GM12878 (cell line): ENCODE data around the gene ZDHHC9. TPM values are rescaled to one million over a fixed set of nuclear protein-coding genes. Genes with fewer than 3 reads are reported as not detected.

Source experiments
- ATAC-seq: fragments of 200-7000 bp; cut with Tn5 transposase; 3 replicates; pipeline ENCODE4 v1.9.1; 2020; ENCODE audit warnings: mild to moderate bottlenecking, moderate library complexity
- BruUV-seq: library from RNA; stranded (reverse); fragments of 400-500 nt; replicated peaks from 2 replicates; lab custom pipeline; 2021; lab: Mats Ljungman, UMichigan
- CTCF ChIA-PET: fragments of 300-600 bp; sonication (Branson Sonifier 250); formaldehyde crosslinking; extraction: SDS; loops from one replicate; lab custom pipeline; 2021; ENCODE audit warnings: inconsistent platforms; lab: Yijun Ruan, JAX
- POLR2A ChIA-PET: fragments of 350-600 bp; formaldehyde crosslinking; extraction: SDS; loops from one replicate; lab custom pipeline; 2021; ENCODE audit warnings: inconsistent platforms; lab: Charles Lee
- RAD21 ChIA-PET: fragments of 300-600 bp; sonication (Branson Sonifier 250); formaldehyde crosslinking; loops from one replicate; lab custom pipeline; 2023; ENCODE audit warnings: antibody characterized with exemption; ENCODE audit not compliant: unreplicated experiment; lab: Charles Lee
- SMC1A ChIA-PET: fragments of 300-600 bp; sonication (Branson Sonifier 250); formaldehyde crosslinking; loops from one replicate; lab custom pipeline; 2023; ENCODE audit not compliant: unreplicated experiment, uncharacterized antibody; lab: Charles Lee
- DNase-seq: peaks from one replicate; pipeline ENCODE4 v3.0.0-alpha.2; 2011; ENCODE audit warnings: low read depth, low spot score
- FAIRE-seq: peaks from 3 replicates; lab custom pipeline; 2011; peaks lifted over from hg19 to GRCh38; lab: Jason Lieb, UNC
- H2AFZ ChIP-seq: 2 replicates; pipeline ENCODE4 v1.6.0; 2011; ENCODE audit warnings: low read depth, low read length, control low read depth; ENCODE audit not compliant: control insufficient read depth
- H3K27ac ChIP-seq: 2 replicates; pipeline ENCODE4 v1.5.1; 2011; ENCODE audit warnings: control low read depth; ENCODE audit not compliant: control insufficient read depth, insufficient read depth
- H3K27me3 ChIP-seq, 2 experiments: replicated peaks in 1 of 2; 2 replicates each; pipeline versions ENCODE4 v1.6.0 to v1.6.1; 2011; ENCODE audit warnings: low read length in 1 of 2; ENCODE audit not compliant: control insufficient read depth in 2 of 2, insufficient read depth in 2 of 2
- H3K36me3 ChIP-seq, 2 experiments: 2 replicates each; pipeline ENCODE4 v1.5.1; 2011; ENCODE audit warnings: low read length in 1 of 2; ENCODE audit not compliant: control insufficient read depth in 2 of 2, insufficient read depth in 2 of 2
- H3K4me1 ChIP-seq: 2 replicates; pipeline ENCODE4 v1.6.1; 2011; ENCODE audit warnings: mild to moderate bottlenecking, low read length, moderate library complexity, mixed read lengths; ENCODE audit not compliant: control insufficient read depth, insufficient read depth
- H3K4me2 ChIP-seq: 2 replicates; pipeline ENCODE4 v1.6.0; 2011; ENCODE audit warnings: control low read depth; ENCODE audit not compliant: control insufficient read depth, insufficient read depth
- H3K4me3 ChIP-seq: fragments of 200-600 bp; sonication (generic); 2 replicates; pipeline ENCODE4 v1.5.1; 2016
- H3K79me2 ChIP-seq: 2 replicates; pipeline ENCODE4 v1.6.0; 2011; ENCODE audit warnings: low read length; ENCODE audit not compliant: control insufficient read depth, insufficient read depth
- H3K9ac ChIP-seq: 2 replicates; pipeline ENCODE4 v1.8.0; 2011; ENCODE audit warnings: low read length, control low read depth, mixed read lengths; ENCODE audit not compliant: control insufficient read depth, insufficient read depth
- H3K9me3 ChIP-seq: replicated peaks from 3 replicates; pipeline ENCODE4 v1.5.1; 2011; ENCODE audit warnings: mild to moderate bottlenecking, low read length; ENCODE audit not compliant: control insufficient read depth, insufficient read depth
- H4K20me1 ChIP-seq: 2 replicates; pipeline ENCODE4 v1.6.0; 2011; ENCODE audit not compliant: control insufficient read depth, insufficient read depth
- ASH2L ChIP-seq: fragments of 300-600, 200-600 bp; sonication (generic); IDR thresholded peaks from 2 replicates; pipeline ENCODE4 v1.6.1; 2017; ENCODE audit warnings: low read depth, mild to moderate bottlenecking, borderline replicate concordance
- BACH1 ChIP-seq: fragments of 450-650 bp; IDR thresholded peaks from 2 replicates; pipeline ENCODE4 v1.6.1; 2017; ENCODE audit warnings: mild to moderate bottlenecking, borderline replicate concordance
- CHD4 ChIP-seq: fragments of 200-600 bp; sonication (generic); IDR thresholded peaks from 2 replicates; pipeline ENCODE4 v1.6.1; 2016; ENCODE audit warnings: mild to moderate bottlenecking
- DPF2 ChIP-seq: fragments of 450-650 bp; IDR thresholded peaks from 2 replicates; pipeline ENCODE4 v1.6.1; 2017; ENCODE audit warnings: mild to moderate bottlenecking
- HDAC6 ChIP-seq: fragments of 200-600 bp; sonication (generic); IDR thresholded peaks from one replicate; pipeline ENCODE4 v1.8.0; 2017; ENCODE audit warnings: antibody characterized with exemption; ENCODE audit not compliant: unreplicated experiment
- KAT2A ChIP-seq: conservative IDR thresholded peaks from 2 replicates; pipeline ENCODE4 v1.6.1; 2011; ENCODE audit warnings: low read depth, low read length; ENCODE audit not compliant: control insufficient read depth
- KLF5 ChIP-seq: fragments of 450-650 bp; IDR thresholded peaks from 2 replicates; pipeline ENCODE4 v1.6.1; 2014; ENCODE audit warnings: mild to moderate bottlenecking; ENCODE audit not compliant: partially characterized antibody
- LARP7 ChIP-seq: fragments of 450-650 bp; IDR thresholded peaks from 2 replicates; pipeline ENCODE4 v1.6.1; 2017; ENCODE audit warnings: mild to moderate bottlenecking
- NFYB ChIP-seq: IDR thresholded peaks from 2 replicates; pipeline ENCODE4 v1.6.1; 2011; ENCODE audit warnings: low read depth, mild to moderate bottlenecking, low read length, improper control_type of control experiment, moderate library complexity; ENCODE audit not compliant: insufficient read depth
- NR2F1 ChIP-seq: fragments of 450-650 bp; conservative IDR thresholded peaks from 2 replicates; pipeline ENCODE4 v1.6.1; 2017; ENCODE audit warnings: mild to moderate bottlenecking
- RBBP5 ChIP-seq: fragments of 200-600 bp; sonication (generic); conservative IDR thresholded peaks from 2 replicates; pipeline ENCODE4 v1.6.1; 2016
- RUNX3 ChIP-seq: IDR thresholded peaks from 2 replicates; pipeline ENCODE4 v1.6.1; 2012; ENCODE audit warnings: low read length, inconsistent platforms
- SIN3A ChIP-seq: IDR thresholded peaks from 2 replicates; pipeline ENCODE4 v1.6.1; 2012; ENCODE audit warnings: low read depth, low read length, improper control_type of control experiment
- SMAD1 ChIP-seq: fragments of 450-650 bp; IDR thresholded peaks from 2 replicates; pipeline ENCODE4 v1.6.1; 2018; ENCODE audit warnings: mild to moderate bottlenecking, low read depth; ENCODE audit not compliant: partially characterized antibody
- SMC3 ChIP-seq: IDR thresholded peaks from 2 replicates; pipeline ENCODE4 v1.6.1; 2011; ENCODE audit warnings: low read length, improper control_type of control experiment, borderline replicate concordance
- STAT1 ChIP-seq: fragments of 450-650 bp; conservative IDR thresholded peaks from 2 replicates; pipeline ENCODE4 v1.6.1; 2014; ENCODE audit warnings: antibody characterized with exemption, mild to moderate bottlenecking
- YBX1 ChIP-seq: fragments of 450-650 bp; IDR thresholded peaks from 2 replicates; pipeline ENCODE4 v1.6.1; 2016; ENCODE audit warnings: antibody characterized with exemption
- YY1 ChIP-seq: IDR thresholded peaks from 2 replicates; pipeline ENCODE4 v1.6.1; 2011; ENCODE audit warnings: low read depth, mild to moderate bottlenecking, low read length
- WGBS: methylation state at CpG from one replicate; pipeline ENCODE4 v1.1.6; 2016; ENCODE audit warnings: low lambda C conversion rate; ENCODE audit not compliant: insufficient replicate concordance, insufficient coverage; ENCODE audit errors: missing lambda C conversion rate; 5-methylcytosine and 5-hydroxymethylcytosine counted together
- in situ Hi-C: fragments of 300-500 bp; cut with MboI; formaldehyde crosslinking; loops from 9 replicates; pipeline ENCODE4 v1.14.3; 2018; ENCODE audit warnings: mixed read lengths
- intact Hi-C: fragments of 100-400 bp; cut with micrococcal nuclease; formaldehyde crosslinking; loops from one replicate; pipeline ENCODE4 v1.14.2; 2022; ENCODE audit not compliant: unreplicated experiment
- polyA plus RNA-seq, 11 experiments: library from polyadenylated mRNA; depleted of rRNA in 4 of 11; unstranded in 6 of 11; stranded (reverse) in 5 of 11; fragments of >200 nt; fragmentation: Nextera tagmentation in 4 of 11; fragmentation: Illumina TruSeq in 1 of 11; extraction: Ambion mirVana in 4 of 11; extraction: Trizol in 1 of 11; gene quantifications; 1 replicate in 1 of 11; 2 replicates in 10 of 11; pipeline versions ENCODE4 v1.2.1 to v1.2.3, GENCODE V29; 2011 to 2016; ENCODE audit warnings: inconsistent platforms in 2 of 11, missing spikeins in 2 of 11, low read depth in 1 of 11
- total RNA-seq, 4 experiments: library from RNA; depleted of rRNA in 3 of 4; stranded (reverse); fragments of >200 nt in 3 of 4; fragmentation: Illumina TruSeq in 1 of 4; extraction: Trizol in 1 of 4; gene quantifications; 2 replicates each; pipeline versions ENCODE4 v1.2.1 to v1.2.3, GENCODE V29; 2013 to 2021
- TF ChIP-seq, protein P1 (sequence below): fragments of 150-350 bp; IDR thresholded peaks from 2 replicates; pipeline ENCODE4 v1.6.1; 2014; ENCODE audit warnings: mild to moderate bottlenecking, low read depth, low read length
- TF ChIP-seq, protein P2 (sequence below): fragments of 450-650 bp; IDR thresholded peaks from 2 replicates; pipeline ENCODE4 v1.6.1; 2017; ENCODE audit warnings: antibody characterized with exemption, mild to moderate bottlenecking, moderate library complexity

Gene ZDHHC9
- total and polyA plus RNA-seq, 10 of the 15 experiments (the other 5 are each of a cell fraction or from before 2014, with no cell fraction given) = 1.8 to 13.0 (median 5.4) TPM

DNA sequence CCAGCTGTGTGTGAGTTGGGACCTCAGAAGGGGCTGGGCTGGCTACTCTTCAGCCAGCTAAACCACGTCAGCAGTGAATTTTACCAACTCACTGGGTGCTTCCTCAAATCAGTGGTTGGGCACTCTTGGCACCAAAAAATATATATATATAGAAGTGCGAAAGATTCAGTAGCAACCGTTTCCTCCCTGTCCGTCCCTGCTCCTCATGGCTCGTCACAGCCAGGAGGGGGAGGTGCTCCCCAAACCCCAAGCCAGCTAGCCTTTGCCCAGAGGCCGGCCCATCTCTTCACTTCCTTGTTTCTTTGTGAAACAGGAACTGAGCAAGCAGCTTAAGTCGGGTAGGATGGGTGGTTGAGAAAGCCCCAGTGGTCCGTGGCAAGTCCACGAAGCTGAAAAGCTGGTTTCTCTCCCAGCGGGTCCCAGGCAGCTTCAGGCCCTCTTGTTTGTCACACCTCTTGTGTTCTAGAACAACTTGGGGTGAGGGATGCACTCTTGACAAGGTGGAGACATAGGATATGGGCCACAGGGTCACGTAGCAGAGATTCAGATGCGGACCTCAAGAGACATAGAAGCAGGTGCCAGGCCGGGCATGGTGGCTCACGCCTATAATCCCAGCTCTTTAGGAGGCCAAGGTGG is 70.8 kb downstream of the ZDHHC9 start:
- no TSS peak for BruUV-seq
- Histone ChIP-seq H3K36me3 (no peaks in the 10 kb centered on the region), H3K9me3 (no peaks in the 10 kb centered on the region), H3K4me1 (peaks cover 70% of the 10 kb centered on the region), H3K4me3 (no peak overlapping the region), H3K27me3 (no peaks in the 10 kb centered on the region), H3K79me2 (peaks cover 4% of the 10 kb centered on the region), H4K20me1 (no peaks in the 10 kb centered on the region), H3K9ac (peak overlapping the region; percentile 24; the same call in 1 of the 2 replicates), H3K4me2 (peak overlapping the region; percentile 9; the same call in 1 of the 2 replicates), H3K27ac (peak overlapping the region; percentile 86), H2AFZ (no peak overlapping the region)
- intact Hi-C loops (loop anchor here (10.0 kb wide), 1 partner anchor 402 kb away; the partner anchor contains the start of gene RAB33A), in situ Hi-C loops (no loop called here)
- ChIA-PET CTCF (interaction anchor here (0.7 to 8.5 kb wide), 12 partner anchors 9 to 403 kb away, joined by 3 to 66 read pairs (median 4); partner anchors contain the start of genes SASH3 and UTP14A), POLR2A (interaction anchor here (0.7 to 10.1 kb wide), 6 partner anchors 10 to 312 kb away, joined by 3 to 169 read pairs (median 4); partner anchors contain the start of gene SASH3), SMC1A (interaction anchor here (0.7 to 9.2 kb wide), 9 partner anchors 9 to 66 kb away, joined by 3 to 165 read pairs (median 4); partner anchors contain the start of gene SASH3), RAD21 (interaction anchor here (1.3 to 10.0 kb wide), 10 partner anchors 9 to 311 kb away, joined by 3 to 166 read pairs (median 8); partner anchors contain the start of gene SASH3)
- FAIRE-seq = peak; percentile 85
- DNase-seq = peak; percentile 91
- 6% methylated on average over 14 of the region's 14 CpGs for WGBS
- ATAC-seq = peak; percentile 84
- TF ChIP-seq LARP7 (no peak), KAT2A (no peak), NR2F1 (0 out of 2 replicates have a peak, but pooled peaks have one; percentile 36), HDAC6 (no peak), ASH2L (no peak), CHD4 (no peak), SMC3 (peak; percentile 22; the same call in 1 of the 2 replicates), RBBP5 (no peak), RUNX3 (no peak), SMAD1 (peak; percentile 63), DPF2 (peak; percentile 86), KLF5 (no peak), STAT1 (no peak), NFYB (no peak), BACH1 (peak; percentile 63; the same call in 1 of the 2 replicates), YY1 (peak; percentile 32; the same call in 1 of the 2 replicates), YBX1 (no peak), SIN3A (0 out of 2 replicates have a peak, but pooled peaks have one; percentile 13)
- TF ChIP-seq, protein P1, sequence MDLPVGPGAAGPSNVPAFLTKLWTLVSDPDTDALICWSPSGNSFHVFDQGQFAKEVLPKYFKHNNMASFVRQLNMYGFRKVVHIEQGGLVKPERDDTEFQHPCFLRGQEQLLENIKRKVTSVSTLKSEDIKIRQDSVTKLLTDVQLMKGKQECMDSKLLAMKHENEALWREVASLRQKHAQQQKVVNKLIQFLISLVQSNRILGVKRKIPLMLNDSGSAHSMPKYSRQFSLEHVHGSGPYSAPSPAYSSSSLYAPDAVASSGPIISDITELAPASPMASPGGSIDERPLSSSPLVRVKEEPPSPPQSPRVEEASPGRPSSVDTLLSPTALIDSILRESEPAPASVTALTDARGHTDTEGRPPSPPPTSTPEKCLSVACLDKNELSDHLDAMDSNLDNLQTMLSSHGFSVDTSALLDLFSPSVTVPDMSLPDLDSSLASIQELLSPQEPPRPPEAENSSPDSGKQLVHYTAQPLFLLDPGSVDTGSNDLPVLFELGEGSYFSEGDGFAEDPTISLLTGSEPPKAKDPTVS = no peak
- TF ChIP-seq, protein P2, sequence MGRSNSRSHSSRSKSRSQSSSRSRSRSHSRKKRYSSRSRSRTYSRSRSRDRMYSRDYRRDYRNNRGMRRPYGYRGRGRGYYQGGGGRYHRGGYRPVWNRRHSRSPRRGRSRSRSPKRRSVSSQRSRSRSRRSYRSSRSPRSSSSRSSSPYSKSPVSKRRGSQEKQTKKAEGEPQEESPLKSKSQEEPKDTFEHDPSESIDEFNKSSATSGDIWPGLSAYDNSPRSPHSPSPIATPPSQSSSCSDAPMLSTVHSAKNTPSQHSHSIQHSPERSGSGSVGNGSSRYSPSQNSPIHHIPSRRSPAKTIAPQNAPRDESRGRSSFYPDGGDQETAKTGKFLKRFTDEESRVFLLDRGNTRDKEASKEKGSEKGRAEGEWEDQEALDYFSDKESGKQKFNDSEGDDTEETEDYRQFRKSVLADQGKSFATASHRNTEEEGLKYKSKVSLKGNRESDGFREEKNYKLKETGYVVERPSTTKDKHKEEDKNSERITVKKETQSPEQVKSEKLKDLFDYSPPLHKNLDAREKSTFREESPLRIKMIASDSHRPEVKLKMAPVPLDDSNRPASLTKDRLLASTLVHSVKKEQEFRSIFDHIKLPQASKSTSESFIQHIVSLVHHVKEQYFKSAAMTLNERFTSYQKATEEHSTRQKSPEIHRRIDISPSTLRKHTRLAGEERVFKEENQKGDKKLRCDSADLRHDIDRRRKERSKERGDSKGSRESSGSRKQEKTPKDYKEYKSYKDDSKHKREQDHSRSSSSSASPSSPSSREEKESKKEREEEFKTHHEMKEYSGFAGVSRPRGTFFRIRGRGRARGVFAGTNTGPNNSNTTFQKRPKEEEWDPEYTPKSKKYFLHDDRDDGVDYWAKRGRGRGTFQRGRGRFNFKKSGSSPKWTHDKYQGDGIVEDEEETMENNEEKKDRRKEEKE = no peak
